Activated naive CD4-positive, alpha-beta T cell treated with anti-CD3 and anti-CD28 coated beads for 36 hours (primary cell): ENCODE results near the gene SLC2A5. TPM values are rescaled to one million over a fixed set of nuclear protein-coding genes. Genes with fewer than 3 reads are reported as not detected.
"Not testable (repeated sequence)": the region's sequence is repeated elsewhere in the genome, so short reads cannot be mapped to it uniquely, and the experiment has no call there.

ENCODE experiments used
- CTCF ChIA-PET: fragments of 350-600 bp; sonication (Branson Sonifier 250); formaldehyde crosslinking; loops from one replicate; lab custom pipeline; 2021; ENCODE audit warnings: antibody characterized with exemption; lab: Charles Lee
- DNase-seq: peaks from one replicate; pipeline ENCODE4 v3.0.0-alpha.2; 2020
- H3K27ac Mint-ChIP-seq: one replicate; pipeline ENCODE4 v1.8.0; 2021; ENCODE audit warnings: mild to moderate bottlenecking, mixed read lengths
- H3K27me3 Mint-ChIP-seq: one replicate; pipeline ENCODE4 v1.8.0; 2021; ENCODE audit warnings: low read depth, mixed read lengths
- H3K36me3 Mint-ChIP-seq: one replicate; pipeline ENCODE4 v1.8.0; 2021; ENCODE audit warnings: low read depth, mixed read lengths
- H3K4me1 Mint-ChIP-seq: one replicate; pipeline ENCODE4 v1.8.0; 2021; ENCODE audit warnings: low read depth, mixed read lengths
- H3K4me3 Mint-ChIP-seq: one replicate; pipeline ENCODE4 v1.8.0; 2021; ENCODE audit warnings: mild to moderate bottlenecking, moderate library complexity, mixed read lengths
- H3K9me3 Mint-ChIP-seq: one replicate; pipeline ENCODE4 v1.8.0; 2021; ENCODE audit warnings: mixed read lengths
- intact Hi-C: fragments of 100-400 bp; cut with micrococcal nuclease; formaldehyde crosslinking; loops from one replicate; pipeline ENCODE4 v1.15.1; 2023
- total RNA-seq, 2 experiments: library from RNA; stranded (reverse); gene quantifications; one replicate each; pipeline ENCODE4 v1.2.3, GENCODE V29; 2021

Gene SLC2A5
- total RNA-seq, 2 experiments from 2014 or later, result not detected

DNA sequence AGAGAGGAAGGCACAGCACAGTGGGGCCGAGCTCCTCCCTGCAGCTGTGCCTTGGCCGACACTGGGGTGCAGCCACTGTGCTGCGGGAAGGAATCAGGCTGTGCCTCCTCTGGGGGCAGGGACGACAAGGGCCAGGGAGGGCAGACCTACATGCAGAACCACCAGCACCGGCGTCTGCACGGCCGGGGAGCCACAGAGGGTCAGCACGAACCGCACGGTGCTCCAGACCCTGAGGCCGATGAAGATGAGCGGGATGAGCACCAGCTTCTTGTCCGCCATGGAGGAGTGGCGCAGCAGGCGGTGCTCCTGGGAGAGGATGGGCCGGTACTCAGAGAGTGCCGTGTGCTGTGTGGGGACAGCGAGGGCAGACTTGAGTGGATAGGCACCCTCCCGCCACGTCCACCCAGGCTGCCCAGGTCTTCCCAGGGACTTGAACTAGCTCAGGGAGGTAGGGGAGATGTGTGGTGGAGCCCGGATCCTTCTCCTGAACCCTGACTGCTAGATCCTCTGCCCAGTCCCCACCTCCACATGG lies 36.0 kb upstream of the SLC2A5 start:
- no peak overlapping the region for H3K27ac Mint-ChIP-seq
- intact Hi-C loops, result no loop called here
- H3K9me3 Mint-ChIP-seq, result no peaks in the 10 kb centered on the region
- no peaks in the 10 kb centered on the region for H3K4me1 Mint-ChIP-seq
- peaks cover 3% of the 10 kb centered on the region for H3K36me3 Mint-ChIP-seq
- no peaks in the 10 kb centered on the region for H3K27me3 Mint-ChIP-seq
- DNase-seq, result no peak
- CTCF ChIA-PET, result no interaction called here
- no peak overlapping the region for H3K4me3 Mint-ChIP-seq

DNA sequence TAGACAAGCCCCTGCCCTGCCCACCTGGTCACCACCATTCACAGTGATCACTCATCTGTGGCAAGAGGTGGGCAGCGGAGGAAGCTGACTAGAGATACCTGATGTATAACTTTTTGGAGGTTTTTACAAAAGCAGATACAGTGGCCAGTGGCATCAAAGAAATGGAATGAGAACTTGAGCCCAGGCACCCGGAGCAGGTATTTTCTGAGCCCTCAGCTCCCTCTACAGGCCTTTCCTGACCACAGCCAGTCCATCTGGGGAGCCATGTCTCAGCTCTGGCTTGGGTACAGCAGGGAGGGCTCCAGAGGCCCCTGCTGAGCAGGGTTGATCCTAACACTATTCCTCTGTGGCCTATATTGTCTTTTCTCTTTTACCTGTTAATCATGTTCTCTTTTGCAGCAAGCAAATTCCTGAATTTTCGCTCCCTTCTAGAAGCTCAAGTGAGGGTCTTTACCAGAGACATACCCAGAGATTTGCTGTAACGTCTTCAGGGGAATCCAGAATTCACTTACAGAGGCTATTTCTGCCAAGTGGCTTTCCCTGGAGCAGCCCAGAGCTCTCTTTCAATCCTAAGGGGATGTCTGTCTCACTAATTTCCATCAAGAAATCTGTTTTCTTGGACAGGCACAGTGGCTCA lies 32.2 kb upstream of the SLC2A5 start:
- peak; percentile 62 for DNase-seq
- no peak overlapping the region for H3K27ac Mint-ChIP-seq
- CTCF ChIA-PET, result interaction anchor here (0.9 to 1.8 kb wide), 5 partner anchors 9 to 101 kb away, joined by 3 to 9 read pairs (median 4); no protein-coding TSS in a partner anchor
- H3K4me1 Mint-ChIP-seq, result no peaks in the 10 kb centered on the region
- H3K36me3 Mint-ChIP-seq, result peaks cover 3% of the 10 kb centered on the region
- H3K27me3 Mint-ChIP-seq, result no peaks in the 10 kb centered on the region
- no peak overlapping the region for H3K4me3 Mint-ChIP-seq
- intact Hi-C loops, result loop anchor here (1.0 to 5.0 kb wide), 2 partner anchors 89 to 183 kb away; no protein-coding TSS in a partner anchor
- no peaks in the 10 kb centered on the region for H3K9me3 Mint-ChIP-seq

DNA sequence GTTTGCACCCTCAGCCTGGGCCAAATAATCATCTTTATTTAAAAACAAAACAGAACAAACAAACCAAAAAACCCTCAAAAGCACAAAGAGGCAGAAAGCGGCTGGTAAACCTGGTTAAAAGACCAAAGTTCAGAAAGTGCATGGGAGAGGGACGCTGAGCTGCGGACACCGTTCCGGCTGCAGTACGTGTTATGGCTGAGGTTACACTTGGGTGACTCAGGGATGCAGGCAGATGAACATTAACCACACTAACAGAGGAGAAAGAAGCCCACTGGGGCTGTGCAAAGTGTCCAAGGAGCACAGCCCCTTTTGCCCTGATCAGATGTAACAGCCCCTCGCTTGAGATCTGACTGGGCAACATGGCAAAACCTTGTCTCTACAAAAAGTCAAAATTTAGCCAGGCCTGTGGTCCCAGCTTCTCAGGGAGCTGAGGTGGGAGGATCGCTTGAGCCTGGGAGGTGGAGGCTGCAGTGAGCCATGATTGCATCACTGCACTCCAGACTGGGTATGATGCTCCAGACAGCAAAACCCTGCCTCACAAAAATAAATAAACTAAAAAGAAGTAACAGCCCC lies 31.1 kb upstream of the SLC2A5 start:
- CTCF ChIA-PET, result interaction anchor here (0.8 to 1.8 kb wide), 3 partner anchors 10 to 102 kb away, joined by 4 to 9 read pairs (median 4); no protein-coding TSS in a partner anchor
- no peaks in the 10 kb centered on the region for H3K9me3 Mint-ChIP-seq
- H3K4me3 Mint-ChIP-seq, result no peak overlapping the region
- no peaks in the 10 kb centered on the region for H3K27me3 Mint-ChIP-seq
- H3K36me3 Mint-ChIP-seq, result peaks cover 3% of the 10 kb centered on the region
- intact Hi-C loops, result loop anchor here (1.0 to 5.0 kb wide), 2 partner anchors 88 to 182 kb away; no protein-coding TSS in a partner anchor
- H3K27ac Mint-ChIP-seq, result no peak overlapping the region
- DNase-seq, result no peak
- H3K4me1 Mint-ChIP-seq, result no peaks in the 10 kb centered on the region

DNA sequence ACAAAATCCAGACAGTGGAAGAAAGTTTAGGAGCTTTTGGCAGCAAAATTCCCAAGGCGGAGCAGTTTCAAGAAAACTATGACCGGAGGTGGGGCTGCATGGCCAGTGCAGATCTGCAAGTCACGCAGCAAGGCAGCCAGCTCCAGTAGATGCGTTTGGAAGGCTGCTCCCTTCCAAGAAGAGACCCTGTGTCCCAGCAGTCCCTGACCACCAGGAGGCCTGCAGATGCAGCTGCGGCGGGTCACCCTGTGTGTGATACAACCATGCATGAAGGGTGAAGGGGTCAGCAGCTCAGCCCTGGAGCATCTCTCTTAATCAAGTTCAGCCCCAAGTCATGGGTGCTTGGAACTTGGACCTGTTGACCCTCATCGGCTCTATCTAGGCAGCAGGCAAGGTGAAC lies 30.1 kb upstream of the SLC2A5 start:
- CTCF ChIA-PET, result interaction anchor here (0.6 to 0.8 kb wide), 2 partner anchors 11 to 50 kb away, joined by 4 to 6 read pairs; no protein-coding TSS in a partner anchor
- peaks cover 3% of the 10 kb centered on the region for H3K36me3 Mint-ChIP-seq

DNA sequence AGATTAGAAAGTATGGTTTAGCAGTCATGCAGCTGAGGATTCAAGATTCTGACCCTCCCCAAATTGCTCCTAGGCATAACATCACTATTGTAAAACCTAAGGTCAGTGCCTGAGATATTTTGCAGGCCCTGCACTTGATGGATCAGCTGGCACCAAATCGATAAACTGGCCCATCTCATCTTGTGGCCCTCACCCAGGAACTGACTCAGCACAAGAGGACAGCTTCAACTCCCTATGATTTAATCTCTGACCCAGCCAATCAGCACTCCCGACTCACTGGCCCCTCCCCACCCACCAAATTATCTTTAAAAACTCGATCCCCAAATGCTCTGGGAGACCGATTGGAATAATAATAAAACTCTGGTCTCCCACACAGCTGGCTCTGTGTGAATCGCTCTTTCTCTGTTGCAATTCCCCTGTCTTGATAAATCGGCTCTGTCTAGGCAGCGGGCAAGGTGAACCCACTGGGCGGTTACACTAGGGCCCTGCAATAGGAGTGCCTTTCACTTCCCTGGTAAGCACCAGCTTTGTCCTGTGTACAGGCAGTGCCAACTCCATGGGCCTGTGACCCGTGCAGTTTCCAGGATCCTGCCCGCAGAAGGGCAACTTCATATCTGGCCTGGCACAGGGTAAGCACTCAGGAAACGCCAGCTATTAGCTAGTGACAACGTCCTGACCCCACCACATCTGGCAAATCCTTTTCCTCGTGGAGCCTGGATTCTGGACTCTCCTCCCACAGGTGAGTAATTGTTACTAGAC lies 28.7 kb upstream of the SLC2A5 start:
- Mint-ChIP-seq H3K36me3 (peaks cover 1% of the 10 kb centered on the region), H3K27ac (no peak overlapping the region), H3K4me3 (no peak overlapping the region), H3K9me3 (no peaks in the 10 kb centered on the region), H3K27me3 (no peaks in the 10 kb centered on the region), H3K4me1 (no peaks in the 10 kb centered on the region)
- CTCF ChIA-PET, result interaction anchor here (0.5 to 2.8 kb wide), 3 partner anchors 12 to 334 kb away, joined by 3 to 9 read pairs (median 4); no protein-coding TSS in a partner anchor
- intact Hi-C loops, result no loop called here
- no peak for DNase-seq

More for the DNA sequence above, 30.1 kb upstream of the SLC2A5 start:
- intact Hi-C loops, result no loop called here
- no peak overlapping the region for H3K27ac Mint-ChIP-seq
- no peak overlapping the region for H3K4me3 Mint-ChIP-seq
- no peaks in the 10 kb centered on the region for H3K27me3 Mint-ChIP-seq
- H3K9me3 Mint-ChIP-seq, result no peaks in the 10 kb centered on the region
- H3K4me1 Mint-ChIP-seq, result no peaks in the 10 kb centered on the region
- DNase-seq, result no peak

DNA sequence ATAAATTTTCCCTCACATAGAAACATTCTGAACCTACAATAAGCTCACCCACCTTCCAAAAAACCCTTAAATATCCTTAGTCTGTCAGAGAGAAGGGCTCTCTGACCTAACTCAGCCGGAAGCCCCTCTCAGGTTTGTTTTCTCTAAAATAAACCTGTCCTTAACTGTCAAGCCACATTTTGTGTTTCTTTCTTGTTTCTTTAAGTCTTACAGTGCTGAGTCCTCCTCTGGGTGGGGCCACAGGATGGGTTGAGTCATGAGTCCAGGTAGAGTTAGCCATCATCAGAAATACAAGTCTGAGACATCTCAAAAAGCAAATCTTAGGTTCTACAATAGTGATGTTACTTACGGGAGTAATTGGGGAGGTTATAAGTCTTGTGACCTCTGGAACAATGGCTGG lies 26.4 kb upstream of the SLC2A5 start:
- H3K4me3 Mint-ChIP-seq, result no peak overlapping the region
- no peak overlapping the region for H3K27ac Mint-ChIP-seq
- intact Hi-C loops, result no loop called here
- no peaks in the 10 kb centered on the region for H3K27me3 Mint-ChIP-seq
- CTCF ChIA-PET, result no interaction called here
- H3K36me3 Mint-ChIP-seq, result no peaks in the 10 kb centered on the region
- DNase-seq, result no peak
- H3K4me1 Mint-ChIP-seq, result no peaks in the 10 kb centered on the region
- no peaks in the 10 kb centered on the region for H3K9me3 Mint-ChIP-seq

DNA sequence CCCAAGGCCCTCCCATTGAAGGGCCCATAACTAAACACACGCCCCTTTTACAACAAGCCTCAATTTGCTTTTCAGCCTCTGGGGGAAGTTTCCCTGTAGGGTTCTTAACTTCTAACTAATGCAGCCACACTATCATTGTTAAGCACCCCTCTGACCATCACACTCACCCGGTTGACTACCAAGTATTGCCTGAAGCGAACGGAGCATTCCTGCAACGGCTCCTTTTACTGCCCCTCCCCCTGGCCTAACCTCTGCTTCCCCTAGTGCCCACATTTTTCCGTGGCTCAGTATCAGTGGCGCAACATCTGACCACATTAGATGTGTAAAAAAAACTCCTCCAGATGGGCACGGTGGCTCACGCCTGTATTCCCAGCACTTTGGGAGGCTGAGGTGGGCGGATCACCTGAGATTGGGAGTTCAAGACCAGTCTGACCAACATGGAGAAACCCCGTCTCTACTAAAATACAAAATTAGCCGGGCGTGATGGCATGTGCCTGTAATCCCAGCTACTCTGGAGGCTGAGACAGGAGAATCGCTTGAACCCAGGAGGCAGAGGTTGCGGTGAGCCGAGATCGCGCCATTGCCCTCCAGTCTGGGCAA lies 24.7 kb upstream of the SLC2A5 start:
- H3K27me3 Mint-ChIP-seq, H3K4me1 Mint-ChIP-seq, H3K27ac Mint-ChIP-seq, H3K4me3 Mint-ChIP-seq, H3K36me3 Mint-ChIP-seq, intact Hi-C loops, H3K9me3 Mint-ChIP-seq, CTCF ChIA-PET, DNase-seq: not testable (repeated sequence)

DNA sequence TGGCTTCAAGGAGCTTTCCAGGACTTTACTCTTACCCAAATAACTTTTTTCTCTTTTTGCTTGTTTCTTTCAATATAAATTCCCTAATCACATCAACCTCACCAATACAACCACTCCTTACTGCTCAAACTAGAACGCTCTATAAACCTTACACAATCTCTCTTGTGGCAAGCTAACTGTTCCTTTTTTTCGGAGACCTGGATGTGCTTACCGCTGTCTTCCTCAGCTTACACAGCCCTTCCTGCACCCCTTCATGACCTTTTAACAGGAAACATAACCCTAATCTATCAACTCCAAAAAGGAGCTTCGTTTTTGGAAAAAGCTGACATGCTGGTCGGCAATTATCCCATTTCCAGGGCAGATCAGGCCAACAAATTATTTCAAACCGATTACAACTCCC lies 24.1 kb upstream of the SLC2A5 start:
- Mint-ChIP-seq H3K4me3 (no peak overlapping the region), H3K9me3 (no peaks in the 10 kb centered on the region)
- CTCF ChIA-PET, result no interaction called here

DNA sequence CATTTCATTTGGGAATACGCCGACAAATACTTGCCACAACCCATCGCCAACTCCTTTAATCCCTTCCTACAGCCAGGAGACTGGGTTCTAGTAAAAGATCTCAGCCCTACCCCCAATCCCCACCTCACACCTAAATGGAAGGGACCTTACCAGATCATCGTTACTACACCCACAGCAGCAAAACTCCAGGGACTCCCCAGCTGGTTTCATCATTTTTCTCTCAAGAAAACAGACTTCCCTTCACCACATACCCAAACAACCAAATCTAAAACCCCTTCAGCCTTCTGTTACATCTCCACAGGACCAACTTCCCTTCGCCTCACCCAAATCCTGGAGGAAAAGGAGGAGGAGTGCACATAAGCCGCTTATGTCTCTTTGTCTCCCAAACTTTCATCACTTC lies 23.7 kb upstream of the SLC2A5 start:
- no peak for DNase-seq
- Mint-ChIP-seq H3K9me3 (no peaks in the 10 kb centered on the region), H3K36me3 (no peaks in the 10 kb centered on the region), H3K4me3 (no peak overlapping the region), H3K27me3 (no peaks in the 10 kb centered on the region), H3K27ac (no peak overlapping the region), H3K4me1 (no peaks in the 10 kb centered on the region)
- intact Hi-C loops, result no loop called here
- CTCF ChIA-PET, result interaction anchor here (0.7 kb wide), 1 partner anchor 21 kb away, joined by 3 read pairs; no protein-coding TSS in a partner anchor

More for the DNA sequence above, 24.1 kb upstream of the SLC2A5 start:
- Mint-ChIP-seq H3K36me3 (no peaks in the 10 kb centered on the region), H3K4me1 (no peaks in the 10 kb centered on the region), H3K27ac (no peak overlapping the region), H3K27me3 (no peaks in the 10 kb centered on the region)
- intact Hi-C loops, result no loop called here
- no peak for DNase-seq

DNA sequence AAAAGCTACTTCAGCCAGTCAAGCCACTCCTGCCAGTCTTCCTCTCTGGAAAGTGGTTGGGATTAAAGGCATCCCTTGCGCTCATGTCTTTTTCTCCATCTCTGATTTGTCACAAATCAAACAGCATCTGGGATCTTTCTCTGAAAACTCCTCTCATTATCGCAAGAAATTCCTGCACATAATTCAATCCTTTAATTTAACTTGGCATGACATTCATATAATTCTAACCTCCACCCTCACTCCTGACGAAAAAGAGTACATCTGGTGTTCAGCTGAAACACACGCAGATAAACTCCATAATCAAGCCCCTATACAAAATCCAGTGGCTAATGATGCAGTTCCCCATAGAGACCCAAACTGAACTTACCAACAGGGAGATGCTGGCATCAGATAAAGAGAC lies 19.4 kb upstream of the SLC2A5 start:
- intact Hi-C loops, result no loop called here
- CTCF ChIA-PET, result interaction anchor here (0.8 kb wide), 1 partner anchor 279 kb away, joined by 4 read pairs; no protein-coding TSS in a partner anchor
- H3K4me1 Mint-ChIP-seq, result peaks cover 3% of the 10 kb centered on the region
- H3K36me3 Mint-ChIP-seq, result no peaks in the 10 kb centered on the region
- H3K4me3 Mint-ChIP-seq, result no peak overlapping the region
- H3K27me3 Mint-ChIP-seq, result peaks cover 2% of the 10 kb centered on the region
- no peaks in the 10 kb centered on the region for H3K9me3 Mint-ChIP-seq
- H3K27ac Mint-ChIP-seq, result no peak overlapping the region
- DNase-seq, result no peak

DNA sequence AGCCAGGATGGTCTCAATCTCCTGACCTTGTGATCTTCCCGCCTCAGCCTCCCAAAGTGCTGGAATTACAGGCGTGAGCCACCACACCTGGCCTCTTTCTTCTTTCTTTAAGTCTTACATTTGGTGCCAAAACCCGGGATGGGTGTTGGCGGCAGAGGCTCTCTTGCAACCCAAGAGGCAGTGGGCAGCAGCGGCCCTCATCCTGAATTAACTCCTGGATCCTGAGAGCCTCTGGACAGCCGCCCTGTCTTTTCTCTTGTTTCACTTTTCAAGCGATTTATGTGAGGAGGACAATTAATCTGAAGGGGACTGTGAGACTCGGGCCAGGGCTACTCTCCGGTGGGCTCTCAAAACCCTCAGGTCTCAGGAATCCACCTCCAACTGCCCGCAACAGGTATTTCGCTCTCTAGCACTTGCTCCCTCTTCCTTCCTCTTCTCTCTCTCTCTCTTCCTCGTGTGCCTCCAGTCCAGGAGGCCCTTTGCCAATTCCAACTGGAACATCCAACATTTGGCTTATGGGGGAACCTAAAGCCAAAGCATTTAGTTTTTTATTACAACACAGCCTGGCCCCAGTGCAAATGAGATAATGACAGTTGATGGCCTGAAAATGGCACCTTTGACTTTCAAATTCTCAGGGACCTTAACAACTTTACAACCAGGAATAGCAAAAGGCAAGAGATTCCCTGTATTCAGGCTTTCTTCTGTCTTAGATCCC lies 18.1 kb upstream of the SLC2A5 start:
- no peak for DNase-seq
- peaks cover 9% of the 10 kb centered on the region for H3K4me1 Mint-ChIP-seq
- H3K27me3 Mint-ChIP-seq, result peaks cover 2% of the 10 kb centered on the region
- H3K4me3 Mint-ChIP-seq, result no peak overlapping the region
- H3K27ac Mint-ChIP-seq, result no peak overlapping the region
- intact Hi-C loops, result no loop called here
- H3K36me3 Mint-ChIP-seq, result no peaks in the 10 kb centered on the region
- CTCF ChIA-PET, result no interaction called here
- no peaks in the 10 kb centered on the region for H3K9me3 Mint-ChIP-seq
